Activated effector memory CD4-positive, alpha-beta T cell treated with Interleukin-2 at 50 U/mL for 16 hours (primary cell): ENCODE data around the gene PLA2G2F.

Experiments
- DNase-seq: peaks from one replicate; pipeline ENCODE4 v3.0.0-alpha.2; 2020

Gene PLA2G2F

GRCh38 chr1:20143734-20144565 is 4.8 kb downstream of the PLA2G2F start:
- DNase-seq = no peak

GRCh38 chr1:20147846-20148570 is 8.9 kb downstream of the PLA2G2F start:
- no peak for DNase-seq

DNA sequence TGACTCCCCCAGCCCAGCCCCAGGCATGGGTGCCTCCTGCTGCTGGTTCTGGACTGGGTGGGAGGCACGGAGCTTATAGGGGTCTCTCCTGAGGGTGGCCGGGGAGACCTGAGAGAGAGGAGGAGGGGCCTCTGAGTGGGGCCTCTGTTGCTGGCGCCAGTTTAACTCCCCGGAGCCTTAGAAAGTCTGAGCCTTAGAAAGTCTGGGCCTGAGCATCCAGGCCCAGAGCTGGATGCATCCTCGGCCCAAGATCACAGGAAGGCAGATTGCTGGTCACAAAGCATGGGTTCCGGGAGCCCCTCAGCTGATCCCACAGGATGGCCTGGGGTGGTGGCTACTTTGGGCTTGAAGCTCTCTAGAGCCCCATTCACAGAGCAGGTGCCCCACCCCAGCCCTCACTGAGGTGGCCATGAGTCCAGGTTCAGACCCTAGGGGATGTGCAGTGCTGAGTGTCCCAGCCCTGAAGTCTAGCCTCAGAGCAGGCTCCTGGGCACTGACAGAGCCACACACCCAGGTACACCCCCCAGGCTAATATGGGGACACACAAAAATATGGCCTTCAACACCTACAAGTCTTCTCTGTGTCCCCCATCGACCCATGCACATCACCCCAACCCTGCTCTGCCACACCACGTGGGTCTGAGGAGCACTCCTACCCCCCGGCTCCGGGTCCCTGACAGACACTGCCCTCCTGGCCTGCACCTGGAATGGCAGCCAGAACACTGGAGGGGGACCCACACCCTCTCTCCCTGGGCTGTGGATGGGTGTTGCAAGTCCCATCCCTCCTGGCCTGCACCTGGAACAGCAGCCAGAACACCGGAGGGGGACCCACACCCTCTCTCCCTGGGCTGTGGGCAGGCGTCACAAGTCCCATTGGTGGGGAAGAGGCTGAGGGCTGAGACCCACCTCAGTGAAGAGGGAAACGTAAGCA is 9.7 kb downstream of the PLA2G2F start:
- no peak for DNase-seq

DNA sequence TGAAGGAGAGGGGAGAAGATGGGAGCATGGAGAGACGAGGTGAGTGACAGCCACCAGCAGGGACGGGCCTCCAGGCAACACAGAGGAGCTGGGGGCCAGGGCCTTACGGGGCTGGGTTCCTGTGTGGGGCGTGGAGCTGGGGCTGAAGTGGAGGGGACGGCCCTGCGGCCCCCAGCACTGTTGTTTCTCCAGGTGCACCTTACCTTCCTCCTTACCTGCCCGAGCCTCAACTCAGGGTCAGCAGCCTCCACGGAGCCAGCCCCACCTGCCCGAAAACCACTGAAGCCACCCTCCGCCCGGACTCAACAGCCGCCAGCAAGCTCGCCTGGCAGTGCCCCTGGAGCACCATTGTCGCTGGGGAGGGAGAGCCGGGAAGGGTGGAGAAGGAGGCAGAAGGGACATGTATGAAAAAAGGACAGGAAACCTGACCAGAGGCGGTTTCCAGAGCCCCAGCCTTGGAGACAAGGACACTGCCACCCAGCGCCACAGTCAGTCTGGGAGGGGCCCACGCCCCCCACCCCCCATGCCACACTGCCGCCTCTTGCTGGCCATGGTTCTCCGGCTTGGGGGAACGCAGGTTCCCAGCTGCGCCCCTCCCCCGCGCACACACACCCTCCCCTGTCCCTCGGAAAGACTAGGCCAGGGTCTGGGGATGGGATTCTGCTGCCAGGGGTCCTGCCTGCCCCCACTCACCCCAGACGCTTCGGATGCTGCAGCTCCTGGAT is 10.6 kb downstream of the PLA2G2F start:
- DNase-seq = no peak

DNA sequence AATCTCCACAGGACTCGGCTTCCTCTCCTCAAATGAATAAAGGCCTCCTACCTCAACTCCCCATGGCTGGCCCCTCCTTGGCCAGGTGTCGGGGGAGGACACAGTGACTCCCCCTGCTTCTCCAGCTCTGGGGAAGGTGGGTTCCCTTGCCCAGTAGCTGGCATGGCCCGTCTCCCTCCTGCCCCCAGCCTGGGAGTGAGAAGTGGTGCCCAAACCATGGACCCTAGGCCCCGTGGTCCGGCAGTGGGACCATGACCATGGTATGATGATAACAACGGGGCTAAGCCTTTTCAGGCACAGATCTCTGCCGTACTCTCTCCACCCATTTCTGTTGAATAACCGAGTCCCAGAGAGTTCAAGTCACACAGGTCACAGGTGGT is 11.2 kb downstream of the PLA2G2F start:
- DNase-seq = no peak

DNA sequence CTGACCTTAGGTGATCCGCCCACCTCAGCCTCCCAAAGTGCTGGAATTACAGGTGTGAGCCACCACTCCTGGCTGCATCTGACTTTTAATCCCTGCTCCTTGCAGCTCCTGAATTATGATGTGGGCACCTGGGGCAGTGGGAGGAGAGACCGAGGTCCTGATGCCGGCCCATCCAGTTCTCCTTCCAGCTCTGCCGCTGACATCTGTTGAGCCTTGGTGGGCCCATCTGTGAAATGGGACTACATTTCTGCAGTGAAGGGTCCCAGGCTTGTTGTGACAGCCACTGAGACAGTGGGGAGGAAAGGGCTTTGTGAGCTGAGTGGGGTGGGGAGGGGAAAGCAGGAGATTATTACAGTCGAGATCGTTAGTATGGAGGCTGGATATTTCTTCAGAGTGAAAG is 11.8 kb downstream of the PLA2G2F start:
- no peak for DNase-seq

DNA sequence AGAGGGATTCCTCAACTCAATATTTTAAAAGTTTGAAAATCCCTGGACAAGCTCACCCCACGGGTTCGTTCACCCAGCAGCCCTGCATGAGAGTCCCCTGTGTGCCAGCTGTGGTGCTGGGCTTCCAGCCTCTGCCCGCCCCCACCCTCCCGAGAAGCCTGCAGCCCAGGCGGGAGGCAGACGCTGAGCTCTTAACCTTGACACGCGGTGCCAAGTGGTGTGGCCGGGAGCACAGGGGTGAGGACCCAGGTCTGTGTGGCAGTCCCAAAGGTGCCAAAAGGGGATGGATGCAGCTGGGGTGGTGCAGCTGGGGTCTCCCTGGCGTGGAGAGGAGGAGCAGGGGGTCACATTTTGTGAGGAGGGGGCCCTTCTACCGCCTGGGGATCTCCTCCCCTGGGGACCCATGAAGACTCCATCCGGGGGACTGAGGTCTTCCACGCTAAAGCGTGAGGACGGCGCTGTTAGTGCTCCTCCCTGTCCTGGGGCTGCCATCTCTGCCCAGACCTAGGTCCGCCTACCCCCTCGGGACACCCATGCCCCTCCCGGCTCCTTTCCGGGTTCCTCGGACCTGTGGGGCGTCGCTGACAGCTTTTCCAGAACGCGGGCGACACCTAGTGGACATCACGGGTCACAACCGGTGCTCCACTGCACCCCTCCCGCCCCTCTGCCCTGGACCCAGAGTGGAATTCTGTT is 12.9 kb downstream of the PLA2G2F start:
- DNase-seq = peak; percentile 66

GRCh38 chr1:20152599-20152930 is 13.4 kb downstream of the PLA2G2F start:
- DNase-seq = no peak

- no peak for DNase-seq
These were observed 13.9 kb downstream of the PLA2G2F start for GRCh38 chr1:20153000-20153418.

- DNase-seq = no peak
These were observed 15.2 kb downstream of the PLA2G2F start for GRCh38 chr1:20154301-20154831.

- DNase-seq = no peak
These were observed 19.4 kb downstream of the PLA2G2F start for GRCh38 chr1:20158358-20159070.

DNA sequence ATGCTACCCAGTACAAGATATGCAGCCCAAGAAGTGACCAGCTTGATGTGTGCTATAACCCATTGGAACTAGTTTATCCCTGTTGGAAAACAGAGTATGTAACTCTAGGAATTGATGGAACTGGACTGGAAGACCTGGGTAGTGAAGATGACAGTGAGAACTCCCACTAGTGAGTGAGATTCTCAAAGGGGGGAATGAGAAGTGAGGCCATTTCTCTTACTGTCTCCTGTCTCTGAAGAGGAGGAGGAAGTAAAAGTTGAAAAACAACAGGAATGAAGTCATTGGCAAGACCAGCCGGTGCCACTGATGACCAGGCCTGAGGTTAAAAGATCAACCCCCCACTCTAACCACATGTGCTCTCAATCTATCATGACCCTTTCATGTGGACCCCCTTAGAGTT is 20.9 kb downstream of the PLA2G2F start:
- no peak for DNase-seq

DNA sequence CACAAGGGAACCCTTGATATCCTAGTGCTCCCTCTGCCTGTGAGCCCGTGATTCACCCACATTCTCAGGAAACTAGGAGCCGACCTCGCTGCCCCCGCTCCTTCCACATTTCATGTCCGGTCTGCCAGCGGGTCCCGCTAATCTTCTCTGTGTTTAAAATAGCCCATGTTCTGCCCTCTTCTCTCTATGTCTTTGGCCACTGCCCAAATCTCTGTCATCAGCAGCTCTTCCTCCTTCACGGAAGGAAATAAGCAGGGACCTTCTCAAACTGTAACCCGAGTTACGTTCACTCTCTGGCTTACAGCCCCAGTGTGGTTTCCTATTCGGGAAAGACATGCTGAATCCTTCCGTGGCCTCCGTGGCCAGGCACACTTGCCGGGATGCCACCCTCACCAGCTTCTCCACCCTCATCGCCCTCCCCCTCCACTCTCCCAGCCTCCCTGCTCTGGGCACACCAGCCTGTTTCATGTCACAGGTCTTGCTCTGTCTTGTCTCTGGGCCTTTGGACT is 25.6 kb downstream of the PLA2G2F start:
- no peak for DNase-seq

DNA sequence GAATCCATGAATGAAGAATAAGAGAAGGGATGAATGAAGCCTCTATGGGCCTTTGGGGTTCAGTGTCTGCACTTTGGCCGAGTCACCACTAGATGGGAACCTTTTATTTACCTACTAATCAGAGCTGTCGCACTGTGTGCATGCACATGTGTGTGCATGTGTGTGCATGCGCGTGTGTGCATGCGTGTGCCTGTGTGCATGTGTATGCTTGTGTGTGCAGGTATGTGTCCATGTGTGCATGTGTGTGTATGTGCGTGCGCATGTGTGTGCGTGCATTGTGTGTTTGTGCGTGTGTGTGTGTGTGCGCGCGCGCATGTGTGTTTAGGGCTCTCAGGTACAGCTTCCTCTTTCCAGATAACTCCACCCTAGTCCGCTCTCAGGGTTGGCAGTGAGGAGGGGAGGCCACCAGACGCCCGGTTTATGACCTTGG is 26.4 kb downstream of the PLA2G2F start:
- DNase-seq = no peak

DNA sequence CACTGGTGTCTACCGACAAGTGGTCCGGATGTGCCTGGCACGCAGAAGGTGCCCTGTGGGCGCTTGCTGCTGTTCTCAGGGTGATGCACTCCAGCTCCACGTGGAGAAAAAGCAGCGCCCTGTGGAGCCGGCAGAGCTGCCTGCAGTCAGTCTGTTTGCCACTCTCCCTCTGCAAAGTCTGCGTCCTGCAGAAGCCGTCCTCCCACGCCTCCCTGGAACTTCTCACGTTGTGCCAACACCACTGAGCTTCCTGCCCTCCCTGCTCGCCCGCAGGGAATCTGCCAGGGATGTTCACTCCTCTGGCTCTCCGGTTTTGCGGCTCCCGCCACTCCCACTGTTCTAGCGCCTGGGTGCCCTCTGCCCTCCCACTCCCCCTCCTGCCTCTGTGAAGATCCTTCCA is 26.9 kb downstream of the PLA2G2F start:
- DNase-seq = no peak

DNA sequence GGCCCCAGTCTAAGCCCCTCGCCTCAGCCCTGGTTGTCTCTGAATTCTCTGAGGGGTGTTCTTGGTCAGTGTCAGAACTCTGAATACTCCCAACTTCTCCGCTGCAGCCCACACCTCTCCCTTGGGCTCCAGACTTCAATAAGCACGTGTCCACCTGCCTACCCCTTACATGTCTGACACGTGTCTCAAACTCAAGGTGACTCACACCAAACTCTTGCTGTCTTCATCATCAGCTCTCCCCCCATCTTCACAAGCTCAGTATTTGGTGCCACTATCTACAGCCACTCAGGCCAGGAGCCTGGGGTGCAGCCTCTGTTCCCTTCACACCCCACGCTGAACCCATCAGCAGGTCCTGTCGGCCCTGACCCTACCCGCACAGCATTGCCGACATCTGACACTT is 28.0 kb downstream of the PLA2G2F start:
- DNase-seq = no peak

DNA sequence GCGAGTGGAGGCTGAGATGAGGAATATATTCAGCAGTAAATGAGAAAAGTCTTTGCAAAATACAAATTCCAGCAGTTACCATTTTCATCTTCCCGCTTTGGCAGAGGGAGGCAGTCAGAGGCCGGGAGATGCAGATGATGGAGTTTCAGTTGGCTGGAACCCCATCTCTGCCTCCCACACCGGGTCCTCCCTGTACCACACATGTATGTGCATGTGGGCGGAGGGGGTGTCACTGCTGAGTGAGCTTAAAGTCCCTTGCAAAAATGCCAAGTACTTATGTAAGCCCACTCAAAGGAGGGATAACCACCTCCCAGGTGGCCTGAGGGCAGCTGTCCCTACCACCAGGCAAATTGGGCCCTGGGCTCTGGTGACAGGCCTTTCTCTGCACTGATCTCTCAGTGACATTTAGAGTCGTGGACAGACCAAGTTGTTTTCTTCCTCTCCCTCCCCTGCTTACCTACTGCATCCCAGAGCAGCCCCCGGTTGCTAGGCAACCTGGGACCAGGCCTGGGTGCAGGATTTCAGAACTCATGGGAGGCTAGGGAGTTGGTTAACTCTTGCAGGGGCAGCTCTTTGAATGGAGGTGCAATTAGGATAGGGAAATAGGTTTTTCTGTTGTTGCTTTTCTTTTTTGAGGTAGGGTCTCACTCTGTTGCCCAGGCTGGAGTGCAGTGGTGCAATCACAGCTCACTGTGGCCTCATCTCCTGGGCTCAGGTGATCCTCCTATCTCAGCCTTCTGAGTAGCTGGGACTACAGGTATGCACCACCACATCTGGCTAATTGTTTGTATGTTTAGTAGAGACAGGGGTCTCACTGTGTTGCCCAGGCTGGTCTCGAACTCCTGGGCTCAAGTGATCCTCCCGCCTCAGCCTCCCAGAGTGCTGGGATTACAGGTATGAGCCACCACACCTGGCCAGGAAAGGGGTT is 29.7 kb downstream of the PLA2G2F start:
- DNase-seq = no peak

- DNase-seq = no peak
These were observed 30.8 kb downstream of the PLA2G2F start for GRCh38 chr1:20169932-20170331.

GRCh38 chr1:20172033-20172590 is 33.0 kb downstream of the PLA2G2F start:
- DNase-seq = no peak
